ENCODE measurements around the gene CD151.

DNA sequence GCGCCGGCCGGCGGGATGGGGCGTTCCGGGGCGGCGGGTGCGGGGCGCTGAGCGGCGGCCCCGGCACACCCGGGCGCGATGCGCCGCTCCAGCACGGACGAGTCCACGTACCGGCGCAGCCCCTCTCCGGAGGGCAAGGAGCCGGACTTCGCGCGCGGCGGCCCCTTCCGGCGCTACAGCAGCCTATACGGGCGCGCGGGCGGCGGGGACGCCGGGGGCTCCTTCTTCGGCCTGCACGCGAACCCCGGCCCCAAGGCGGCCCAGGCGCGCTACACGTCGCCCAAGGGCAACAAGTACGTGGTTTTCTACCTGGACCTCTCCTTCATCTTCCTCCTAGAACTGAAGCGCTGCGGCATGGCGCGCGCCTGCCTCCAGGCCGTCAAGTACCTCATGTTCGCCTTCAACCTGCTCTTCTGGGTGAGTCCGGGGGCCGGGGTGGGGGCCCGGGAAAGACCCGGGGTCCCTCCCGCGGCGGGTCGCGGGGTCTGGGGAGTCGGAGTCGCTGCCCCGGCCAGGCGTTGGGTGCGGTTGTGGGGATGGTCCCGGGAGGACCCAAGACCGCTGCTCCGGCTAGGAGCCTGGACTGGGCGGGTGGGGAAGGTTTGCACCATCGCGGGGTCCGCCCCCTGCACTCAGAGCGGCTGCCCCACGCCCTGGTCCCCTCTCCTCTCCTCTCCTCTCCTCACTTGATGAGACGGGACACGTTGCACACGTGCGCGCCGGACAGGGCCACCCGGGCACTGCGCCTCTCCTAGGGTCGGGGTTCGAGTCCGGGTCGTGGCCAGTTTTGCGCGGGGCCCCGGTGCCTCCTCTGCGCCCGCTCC, 17.4 kb downstream of the CD151 start:
- no peak for TF ChIP-seq GABPA (IDR thresholded peaks at IDR 0.05 in 1 of 2, conservative IDR thresholded peaks at IDR 0.05 in 1 of 2)
- TF ChIP-seq, protein P1, sequence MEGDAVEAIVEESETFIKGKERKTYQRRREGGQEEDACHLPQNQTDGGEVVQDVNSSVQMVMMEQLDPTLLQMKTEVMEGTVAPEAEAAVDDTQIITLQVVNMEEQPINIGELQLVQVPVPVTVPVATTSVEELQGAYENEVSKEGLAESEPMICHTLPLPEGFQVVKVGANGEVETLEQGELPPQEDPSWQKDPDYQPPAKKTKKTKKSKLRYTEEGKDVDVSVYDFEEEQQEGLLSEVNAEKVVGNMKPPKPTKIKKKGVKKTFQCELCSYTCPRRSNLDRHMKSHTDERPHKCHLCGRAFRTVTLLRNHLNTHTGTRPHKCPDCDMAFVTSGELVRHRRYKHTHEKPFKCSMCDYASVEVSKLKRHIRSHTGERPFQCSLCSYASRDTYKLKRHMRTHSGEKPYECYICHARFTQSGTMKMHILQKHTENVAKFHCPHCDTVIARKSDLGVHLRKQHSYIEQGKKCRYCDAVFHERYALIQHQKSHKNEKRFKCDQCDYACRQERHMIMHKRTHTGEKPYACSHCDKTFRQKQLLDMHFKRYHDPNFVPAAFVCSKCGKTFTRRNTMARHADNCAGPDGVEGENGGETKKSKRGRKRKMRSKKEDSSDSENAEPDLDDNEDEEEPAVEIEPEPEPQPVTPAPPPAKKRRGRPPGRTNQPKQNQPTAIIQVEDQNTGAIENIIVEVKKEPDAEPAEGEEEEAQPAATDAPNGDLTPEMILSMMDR (IDR thresholded peaks at IDR 0.05; ENCODE audit: low read depth, low read length, missing input control) = no peak
- TF ChIP-seq RAD21 (IDR thresholded peaks at IDR 0.05) = no peak
- TF ChIP-seq RXRA (IDR thresholded peaks at IDR 0.05) = no peak
- TF ChIP-seq TAF1 (conservative IDR thresholded peaks at IDR 0.05) = no peak

All from liver (tissue), 3 donors.